Naive thymus-derived CD4-positive, alpha-beta T cell (primary cell): ENCODE measurements around the gene ICAM5. TPM values are rescaled to one million over a fixed set of nuclear protein-coding genes. Genes with fewer than 3 reads are reported as not detected.
A peak's percentile ranks its signal among the peaks of the same experiment; 100 is the strongest.

Experiments
- ATAC-seq: fragments of 150-1000 bp; cut with Tn5 transposase; 2 replicates; pipeline ENCODE4 v1.10.0; 2021; ENCODE audit warnings: mild to moderate bottlenecking, moderate library complexity
- CTCF ChIA-PET: fragments of 350-600 bp; sonication (Branson Sonifier 250); formaldehyde crosslinking; loops from one replicate; lab custom pipeline; 2021; ENCODE audit warnings: antibody characterized with exemption; lab: Charles Lee
- POLR2A ChIA-PET: fragments of 350-600 bp; sonication (Branson Sonifier 250); formaldehyde crosslinking; loops from one replicate; lab custom pipeline; 2021; ENCODE audit warnings: antibody characterized with exemption, inconsistent platforms; lab: Charles Lee
- DNase-seq, 9 donors: peaks; one replicate each; pipeline versions ENCODE4 v3.0.0 to v3.0.0-alpha.2; 2020 to 2022; ENCODE audit warnings: mixed read lengths in 1 of 9
- H3K27ac ChIP-seq: one replicate; pipeline ENCODE4 v1.7.0; 2013; ENCODE audit warnings: mild to moderate bottlenecking, low read depth, low read length, moderate library complexity
- H3K27me3 ChIP-seq, 2 donors: one replicate each; pipeline ENCODE4 v1.7.0; 2013; ENCODE audit warnings: low read length in 2 of 2, mild to moderate bottlenecking in 2 of 2, moderate library complexity in 2 of 2; ENCODE audit not compliant: control insufficient read depth in 2 of 2, insufficient read depth in 2 of 2
- H3K36me3 ChIP-seq, 3 experiments: 1 replicate in 2 of 3; 2 replicates in 1 of 3; pipeline ENCODE4 v1.7.0; 2013; ENCODE audit warnings: low read length in 3 of 3, mild to moderate bottlenecking in 3 of 3, moderate library complexity in 1 of 3; ENCODE audit not compliant: insufficient read depth in 3 of 3, control insufficient read depth in 2 of 3
- H3K4me1 ChIP-seq, 2 donors: one replicate each; pipeline ENCODE4 v1.7.0; 2013; ENCODE audit warnings: low read length in 2 of 2, mild to moderate bottlenecking in 2 of 2, moderate library complexity in 1 of 2; ENCODE audit not compliant: control insufficient read depth in 2 of 2, insufficient read depth in 2 of 2
- H3K4me3 ChIP-seq: 2 replicates; pipeline ENCODE4 v1.7.0; 2013; ENCODE audit warnings: mild to moderate bottlenecking, low read length
- H3K9me3 ChIP-seq, 3 experiments: 1 replicate in 2 of 3; 2 replicates in 1 of 3; pipeline ENCODE4 v1.7.0; 2013; ENCODE audit warnings: low read length in 3 of 3; ENCODE audit not compliant: control insufficient read depth in 2 of 3
- H3K27ac Mint-ChIP-seq, 9 donors: one replicate each; pipeline ENCODE4 v1.8.0; 2020 to 2022; ENCODE audit warnings: mixed read lengths in 9 of 9, mild to moderate bottlenecking in 8 of 9, moderate library complexity in 5 of 9, inconsistent platforms in 2 of 9
- H3K27me3 Mint-ChIP-seq, 5 donors: one replicate each; pipeline ENCODE4 v1.8.0; 2021 to 2022; ENCODE audit warnings: mixed read lengths in 5 of 5, mild to moderate bottlenecking in 1 of 5
- H3K36me3 Mint-ChIP-seq, 5 donors: one replicate each; pipeline ENCODE4 v1.8.0; 2020 to 2022; ENCODE audit warnings: mixed read lengths in 5 of 5, mild to moderate bottlenecking in 3 of 5, inconsistent platforms in 1 of 5
- H3K4me1 Mint-ChIP-seq, 7 donors: one replicate each; pipeline ENCODE4 v1.8.0; 2020 to 2022; ENCODE audit warnings: mixed read lengths in 7 of 7, mild to moderate bottlenecking in 3 of 7, inconsistent platforms in 1 of 7
- H3K4me3 Mint-ChIP-seq, 10 donors: one replicate each; pipeline ENCODE4 v1.8.0; 2020 to 2022; ENCODE audit warnings: mild to moderate bottlenecking in 10 of 10, mixed read lengths in 10 of 10, moderate library complexity in 6 of 10, inconsistent platforms in 2 of 10
- H3K9me3 Mint-ChIP-seq, 11 donors: one replicate each; pipeline ENCODE4 v1.8.0; 2020 to 2022; ENCODE audit warnings: mixed read lengths in 11 of 11, mild to moderate bottlenecking in 4 of 11, inconsistent platforms in 1 of 11, moderate library complexity in 1 of 11
- intact Hi-C, 2 donors: fragments of 100-400 bp; cut with micrococcal nuclease; formaldehyde crosslinking; loops; one replicate each; pipeline ENCODE4 v1.15.1; 2023
- polyA plus RNA-seq, 2 donors: library from polyadenylated mRNA; unstranded; fragments of 300-500 nt; fragmentation: Illumina TruSeq; gene quantifications; one replicate each; pipeline ENCODE4 v1.2.3, GENCODE V29; 2021
- total RNA-seq, 6 experiments: library from RNA in 5 of 6; stranded (reverse) in 5 of 6; gene quantifications; 1 replicate in 5 of 6; 2 replicates in 1 of 6; pipeline ENCODE4 v1.2.3 and lab custom pipeline; 2021 to 2026

ICAM5 gene
- total and polyA plus RNA-seq, 7 experiments from 2014 or later: 0.46 to 2.4 (median 0.48) TPM; not detected in 4

DNA sequence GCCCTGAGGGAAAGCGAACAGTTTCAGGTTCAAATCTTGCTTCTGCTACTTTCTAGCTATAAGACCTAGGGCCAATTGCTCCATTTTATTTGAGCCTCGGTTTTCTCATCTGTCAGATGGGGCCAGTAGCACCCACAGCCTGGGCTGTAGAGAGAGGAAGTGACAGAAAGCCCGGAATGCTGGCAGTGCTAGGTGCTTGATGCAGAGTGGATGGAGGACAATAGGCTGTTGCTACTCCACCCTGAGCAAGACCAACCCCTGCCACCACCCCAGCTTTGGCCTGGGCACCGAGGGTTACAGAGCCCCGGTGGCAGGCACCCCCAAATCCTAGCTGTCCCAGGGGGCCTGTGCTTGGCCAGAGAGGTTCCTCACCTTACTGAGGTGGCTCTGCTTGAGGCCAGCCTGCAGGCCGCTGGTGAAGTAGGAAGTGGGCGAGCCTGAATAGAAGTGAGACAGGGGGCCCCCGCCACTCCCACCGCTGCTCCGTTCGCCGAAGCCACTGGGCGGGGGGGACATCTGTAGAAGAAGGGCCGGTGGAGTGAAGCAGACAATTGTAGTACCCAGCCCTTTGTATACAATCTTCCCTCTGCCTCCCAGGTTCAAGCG is 28.2 kb downstream of the ICAM5 start:
- H3K27ac ChIP-seq: no peak overlapping the region
- peaks cover 6 to 13% of the 10 kb centered on the region in 2 donors for H3K4me1 ChIP-seq
- Mint-ChIP-seq H3K27me3 (no peaks in the 10 kb centered on the region), H3K4me1 (peaks cover 13 to 27% (median 16%) of the 10 kb centered on the region in 7 donors), H3K9me3 (peaks cover 0 to 3% (median 0%) of the 10 kb centered on the region in 11 donors), H3K27ac (peak overlapping the region in 2 of 9 donors; percentile 25 to 33), H3K4me3 (no peak overlapping the region), H3K36me3 (peaks cover 5 to 16% (median 13%) of the 10 kb centered on the region in 5 donors)
- no peaks in the 10 kb centered on the region for H3K9me3 ChIP-seq
- H3K36me3 ChIP-seq: peaks cover 3 to 70% (median 7%) of the 10 kb centered on the region in 3 experiments
- ATAC-seq (no peak), DNase-seq (no peak)
- intact Hi-C loops: loop anchor here (2.0 kb wide), 2 partner anchors 15 to 63 kb away; partner anchors contain the start of genes RAVER1 (in 1 of the 2) and TYK2 (in 1 of the 2)
- no peak overlapping the region for H3K4me3 ChIP-seq
- no peaks in the 10 kb centered on the region for H3K27me3 ChIP-seq
- ChIA-PET CTCF (interaction anchor here (0.8 kb wide), 1 partner anchor 11 kb away, joined by 3 read pairs; no protein-coding TSS in a partner anchor), POLR2A (interaction anchor here (0.6 kb wide), 1 partner anchor 308 kb away, joined by 7 read pairs; no protein-coding TSS in a partner anchor)

DNA sequence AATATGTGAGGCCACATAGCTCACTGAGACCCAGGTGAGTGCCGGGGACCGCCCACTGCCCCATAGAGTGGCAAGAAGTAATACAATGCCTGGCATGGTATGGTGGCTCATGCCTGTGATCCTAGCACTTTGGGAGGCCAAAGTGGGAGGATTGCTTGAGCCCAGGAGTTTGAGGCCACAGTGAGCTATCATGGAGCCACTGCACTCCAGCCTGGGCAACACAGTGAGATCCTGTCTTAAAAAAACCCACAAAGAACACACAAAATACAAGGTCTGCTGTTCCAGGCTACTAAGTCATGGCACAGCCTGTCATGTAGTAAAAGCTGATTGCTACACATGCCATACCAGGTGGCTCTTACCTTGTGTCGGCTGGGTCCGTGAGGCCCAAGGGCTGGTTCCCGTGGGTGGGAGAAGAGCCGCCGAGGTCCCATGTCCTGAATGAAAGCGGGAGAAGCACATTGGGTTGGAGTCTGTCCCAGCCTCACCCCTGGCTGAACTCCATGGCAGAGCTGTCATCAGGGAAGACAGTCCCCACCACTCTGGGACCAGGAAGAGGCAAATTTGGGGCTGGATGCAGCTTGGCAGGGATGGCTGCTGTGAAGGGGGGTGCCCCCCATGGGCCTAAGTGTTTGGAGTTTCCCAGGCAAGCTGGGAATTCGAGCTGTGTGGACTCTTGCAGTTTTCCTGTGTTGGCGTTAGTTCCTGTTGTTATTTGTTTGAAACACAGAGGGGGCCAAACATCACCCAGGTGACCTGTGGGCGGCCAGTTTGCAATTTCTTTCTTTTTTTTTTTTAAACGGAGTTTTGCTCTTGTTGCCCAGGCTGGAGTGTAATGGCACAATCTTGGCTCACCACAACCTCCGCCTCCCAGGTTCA is 29.3 kb downstream of the ICAM5 start:
- peaks cover 3 to 81% (median 7%) of the 10 kb centered on the region in 3 experiments for H3K36me3 ChIP-seq
- POLR2A ChIA-PET: interaction anchor here (0.6 kb wide), 2 partner anchors 16 to 307 kb away, joined by 3 to 7 read pairs; no protein-coding TSS in a partner anchor
- no peaks in the 10 kb centered on the region for H3K9me3 ChIP-seq
- peaks cover 5 to 14% (median 11%) of the 10 kb centered on the region in 5 donors for H3K36me3 Mint-ChIP-seq
- H3K27me3 ChIP-seq: no peaks in the 10 kb centered on the region
- peaks cover 6 to 13% of the 10 kb centered on the region in 2 donors for H3K4me1 ChIP-seq
- CTCF ChIA-PET: interaction anchor here (0.8 kb wide), 1 partner anchor 10 kb away, joined by 3 read pairs; no protein-coding TSS in a partner anchor
- intact Hi-C loops: no loop called here
- DNase-seq (no peak), ATAC-seq (no peak)
- H3K27me3 Mint-ChIP-seq: no peaks in the 10 kb centered on the region
- H3K9me3 Mint-ChIP-seq: peaks cover 0 to 3% (median 0%) of the 10 kb centered on the region in 11 donors
- no peak overlapping the region for H3K27ac ChIP-seq
- no peak overlapping the region for H3K4me3 ChIP-seq
- peak overlapping the region in 2 of 9 donors; percentile 14 to 41 for H3K27ac Mint-ChIP-seq
- H3K4me3 Mint-ChIP-seq: no peak overlapping the region
- peaks cover 13 to 27% (median 16%) of the 10 kb centered on the region in 7 donors for H3K4me1 Mint-ChIP-seq

DNA sequence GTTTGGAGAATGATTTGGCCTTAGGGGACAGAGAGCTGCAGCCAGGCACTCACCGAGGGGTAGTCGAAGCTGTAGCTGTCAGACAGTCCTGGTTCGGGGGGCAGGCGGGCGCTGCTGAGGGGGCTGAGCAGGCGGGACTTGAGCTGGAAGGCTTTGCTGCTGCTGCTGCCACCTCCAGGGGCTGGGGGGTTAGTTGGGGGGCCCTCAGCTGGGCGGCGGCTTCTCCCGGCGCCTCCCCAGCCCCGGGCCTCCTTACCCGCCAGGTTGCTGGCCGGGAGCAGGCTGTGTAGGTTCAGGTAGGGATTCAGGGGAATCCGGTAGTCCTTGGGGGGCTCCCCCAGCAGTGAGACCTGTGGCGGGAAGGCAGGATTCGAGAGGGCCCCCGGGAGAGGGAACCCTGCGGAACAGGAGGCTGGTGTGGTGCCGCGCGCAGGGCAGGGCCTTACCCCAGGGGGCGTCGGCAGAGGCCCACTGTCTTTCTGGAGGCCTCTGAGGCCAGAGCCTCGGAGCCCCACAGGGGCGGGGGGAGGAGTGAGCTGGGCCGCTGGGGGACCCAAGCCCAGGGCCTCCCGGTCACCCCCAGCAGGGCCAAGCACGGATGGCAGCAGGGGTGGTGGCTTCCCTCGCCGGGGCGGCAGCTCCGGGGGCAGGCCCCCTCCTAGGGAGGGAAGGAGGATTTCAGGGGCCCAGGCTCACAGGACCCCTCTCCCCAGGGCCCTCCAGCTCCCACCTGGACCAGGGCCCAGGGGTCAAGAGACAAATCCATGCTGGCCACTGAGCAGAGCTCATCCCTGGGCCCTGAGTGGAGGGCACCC is 31.1 kb downstream of the ICAM5 start:
- Histone ChIP-seq H3K27me3 (no peaks in the 10 kb centered on the region), H3K4me3 (no peak overlapping the region), H3K4me1 (peaks cover 0 to 5% of the 10 kb centered on the region in 2 donors), H3K27ac (no peak overlapping the region), H3K36me3 (peaks cover 7 to 93% (median 11%) of the 10 kb centered on the region in 3 experiments), H3K9me3 (no peaks in the 10 kb centered on the region)
- ATAC-seq (no peak), DNase-seq (no peak)
- ChIA-PET CTCF (interaction anchor here (0.7 kb wide), 1 partner anchor 153 kb away, joined by 3 read pairs; no protein-coding TSS in a partner anchor), POLR2A (interaction anchor here (0.8 kb wide), 1 partner anchor 13 kb away, joined by 3 read pairs; no protein-coding TSS in a partner anchor)
- Mint-ChIP-seq H3K4me3 (no peak overlapping the region), H3K36me3 (peaks cover 5 to 14% (median 10%) of the 10 kb centered on the region in 5 donors), H3K27me3 (no peaks in the 10 kb centered on the region), H3K27ac (no peak overlapping the region), H3K9me3 (no peaks in the 10 kb centered on the region), H3K4me1 (peaks cover 3 to 10% (median 5%) of the 10 kb centered on the region in 7 donors)
- intact Hi-C loops: no loop called here

DNA sequence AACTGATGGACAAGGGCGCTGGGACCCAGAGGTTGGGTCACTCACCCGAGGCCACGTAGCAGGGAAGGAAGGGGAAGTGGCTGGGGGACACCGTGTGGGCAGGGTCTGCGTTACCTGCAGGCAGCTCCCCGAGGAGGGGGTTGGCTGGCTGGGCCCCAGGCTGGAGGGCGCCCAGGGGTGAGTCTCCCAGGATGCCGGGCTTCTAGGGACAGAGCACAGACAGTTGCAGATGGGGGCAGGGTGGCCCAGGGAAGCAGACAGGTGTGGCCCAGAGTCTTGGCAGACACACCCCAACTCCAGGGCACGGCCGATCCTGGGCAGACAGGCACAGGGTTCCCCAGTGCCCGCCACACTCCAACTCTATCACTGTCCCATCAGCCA is 31.7 kb downstream of the ICAM5 start:
- Mint-ChIP-seq H3K36me3 (peaks cover 5 to 14% (median 9%) of the 10 kb centered on the region in 5 donors), H3K27me3 (no peaks in the 10 kb centered on the region), H3K4me1 (peaks cover 0 to 4% (median under 1%) of the 10 kb centered on the region in 7 donors), H3K27ac (no peak overlapping the region), H3K4me3 (no peak overlapping the region), H3K9me3 (no peaks in the 10 kb centered on the region)
- Histone ChIP-seq H3K27me3 (no peaks in the 10 kb centered on the region), H3K27ac (no peak overlapping the region), H3K4me1 (no peaks in the 10 kb centered on the region), H3K9me3 (no peaks in the 10 kb centered on the region), H3K4me3 (no peak overlapping the region), H3K36me3 (peaks cover 7 to 97% (median 11%) of the 10 kb centered on the region in 3 experiments)
- intact Hi-C loops: no loop called here
- DNase-seq (no peak), ATAC-seq (no peak)
- CTCF ChIA-PET: no interaction called here
- POLR2A ChIA-PET: no interaction called here

DNA sequence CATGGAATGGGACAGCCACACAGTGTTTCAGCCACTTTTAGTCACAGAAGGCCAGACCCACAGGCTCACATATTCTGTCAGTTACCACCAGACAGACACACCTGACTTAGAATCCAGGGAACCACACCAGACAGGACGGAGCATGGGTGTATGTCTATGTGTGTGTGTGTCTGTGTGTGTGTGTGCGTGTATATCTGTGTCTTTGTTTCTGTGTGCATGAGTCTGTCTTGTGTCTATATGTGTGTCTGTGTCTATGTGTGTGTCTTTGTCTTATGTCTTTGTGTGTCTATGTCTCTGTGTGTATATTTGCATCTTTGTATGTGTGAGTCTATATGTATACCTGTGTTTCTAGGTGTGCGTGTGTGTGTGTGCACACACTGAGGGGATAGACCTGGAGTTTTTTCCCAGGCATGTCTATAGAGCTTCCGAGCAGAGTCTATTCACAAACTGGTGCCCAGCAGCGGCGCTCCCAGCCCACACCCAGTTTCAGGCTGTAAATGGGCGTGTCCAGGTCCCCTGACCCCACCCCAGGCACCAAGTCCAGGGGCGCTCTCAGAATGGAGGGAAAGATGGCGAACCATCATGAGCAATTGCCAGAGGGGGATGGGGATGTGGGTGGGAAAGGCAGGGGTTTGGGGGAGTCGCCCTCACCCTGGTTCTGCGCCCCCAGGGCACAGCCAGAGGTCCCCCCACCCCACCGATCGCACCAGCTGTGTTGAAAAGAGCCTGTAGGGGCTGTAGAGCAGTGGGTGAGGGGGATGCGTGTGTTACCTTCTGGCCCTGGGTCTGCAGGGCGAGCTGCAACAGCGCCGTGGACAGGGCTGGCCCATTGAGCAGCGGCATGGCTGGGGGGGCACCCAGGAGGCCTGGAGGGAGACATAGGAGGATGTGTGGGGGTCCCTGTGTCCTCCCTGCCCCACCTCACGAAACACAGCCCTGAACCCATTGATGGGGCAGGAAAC is 32.4 kb downstream of the ICAM5 start:
- intact Hi-C loops: no loop called here
- ChIA-PET CTCF (no interaction called here), POLR2A (no interaction called here)
- ATAC-seq (no peak), DNase-seq (no peak)
- peak overlapping the region in 1 of 10 donors; percentile 14 for H3K4me3 Mint-ChIP-seq
- H3K27ac ChIP-seq: no peak overlapping the region
- H3K36me3 ChIP-seq: peaks cover 7 to 97% (median 14%) of the 10 kb centered on the region in 3 experiments
- H3K27me3 ChIP-seq: no peaks in the 10 kb centered on the region
- no peak overlapping the region for H3K4me3 ChIP-seq
- no peaks in the 10 kb centered on the region for H3K27me3 Mint-ChIP-seq
- no peaks in the 10 kb centered on the region for H3K9me3 ChIP-seq
- H3K4me1 ChIP-seq: no peaks in the 10 kb centered on the region
- H3K9me3 Mint-ChIP-seq: no peaks in the 10 kb centered on the region
- peaks cover 0 to 3% (median 0%) of the 10 kb centered on the region in 7 donors for H3K4me1 Mint-ChIP-seq
- H3K36me3 Mint-ChIP-seq: peaks cover 5 to 14% (median 9%) of the 10 kb centered on the region in 5 donors
- peak overlapping the region in 2 of 9 donors; percentile 1 to 56 for H3K27ac Mint-ChIP-seq
